Cortex of kidney (tissue), 1 donor: ENCODE results near the gene DYRK3.
"Not testable (repeated sequence)": the region's sequence is repeated elsewhere in the genome, so short reads cannot be mapped to it uniquely, and the experiment has no call there.

Experiments used
- DNase-seq: peaks from one replicate; lab custom pipeline; 2025; lab: John Stamatoyannopoulos, UW

The DYRK3 gene

DNA sequence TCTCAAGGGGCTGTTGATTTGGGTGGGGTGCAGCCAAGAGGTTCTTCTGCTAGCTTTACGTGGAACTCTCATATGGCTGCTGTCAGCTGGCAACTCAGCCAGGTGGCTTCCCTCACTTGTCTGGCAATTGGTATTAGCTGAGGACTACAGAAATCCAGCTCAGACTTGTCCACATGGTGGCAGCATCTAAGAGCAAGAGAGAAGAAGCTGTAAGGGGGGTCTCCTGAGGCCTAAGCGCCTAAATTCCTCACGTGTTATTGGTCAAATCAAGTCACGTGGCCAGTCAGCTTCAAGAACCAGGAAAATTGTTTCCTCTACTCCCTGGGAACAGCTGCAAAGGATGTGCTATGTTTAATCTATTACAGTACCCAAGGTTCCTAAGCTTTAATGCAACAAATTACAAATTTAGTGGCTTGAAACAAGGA, 4.2 kb upstream of the DYRK3 start:
- DNase-seq = no peak

- no peak for DNase-seq
Observed at GRCh38 chr1:206633708-206634121, 1.6 kb upstream of the DYRK3 start.

DNA sequence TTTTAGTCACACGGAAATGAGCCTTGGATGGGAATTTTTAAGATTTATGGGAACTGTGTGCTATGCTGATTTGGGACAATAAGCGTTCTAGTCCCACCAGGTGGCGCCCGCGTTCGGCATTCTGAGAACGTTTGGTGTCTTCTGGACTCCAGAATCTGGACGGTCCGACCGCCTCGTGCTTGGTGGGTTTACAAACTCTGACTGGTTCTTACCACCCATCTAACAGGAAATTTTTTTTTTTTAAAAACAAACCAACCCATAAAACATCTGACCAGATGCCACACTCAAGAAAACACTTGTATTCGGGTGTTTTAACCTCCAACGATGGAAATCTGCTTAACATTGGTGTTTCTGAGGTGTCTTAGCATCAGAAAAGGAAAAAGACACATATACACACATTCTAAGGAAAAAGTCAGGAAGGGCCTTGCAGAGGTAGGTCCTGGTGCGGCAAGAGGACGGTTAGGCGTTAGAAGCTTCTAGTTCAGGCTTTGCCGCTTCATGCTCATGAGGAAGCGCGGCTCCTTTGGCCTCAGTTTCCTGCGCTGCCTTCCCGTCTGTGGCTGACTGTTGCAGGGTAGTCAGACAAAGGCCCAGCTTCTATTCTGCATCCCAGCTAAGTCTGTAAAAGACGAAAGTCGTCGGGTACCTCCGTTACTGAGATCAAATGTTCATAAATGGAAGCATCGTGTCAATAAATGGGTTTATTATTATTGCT, 814 bp upstream of the DYRK3 start:
- DNase-seq = no peak

GRCh38 chr1:206635978-206636345, 626 bp downstream of the DYRK3 start:
- DNase-seq = no peak

- DNase-seq = no peak
Observed at GRCh38 chr1:206636671-206637070, 1.3 kb downstream of the DYRK3 start.

- DNase-seq = no peak
Observed at GRCh38 chr1:206637605-206638004, 2.3 kb downstream of the DYRK3 start.

DNA sequence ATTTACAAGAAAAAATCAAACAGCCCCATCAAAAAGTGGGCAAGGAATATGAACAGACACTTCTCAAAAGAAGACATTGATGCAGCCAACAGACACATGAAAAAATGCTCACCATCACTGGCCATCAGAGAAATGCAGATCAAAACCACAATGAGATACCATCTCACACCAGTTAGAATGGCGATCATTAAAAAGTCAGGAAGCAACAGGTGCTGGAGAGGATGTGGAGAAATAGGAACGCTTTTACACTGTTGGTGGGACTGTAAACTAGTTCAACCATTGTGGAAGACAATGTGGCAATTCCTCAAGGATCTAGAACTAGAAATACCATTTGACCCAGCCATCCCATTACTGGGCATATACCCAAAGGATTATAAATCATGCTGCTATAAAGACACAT, 6.7 kb downstream of the DYRK3 start:
- DNase-seq = not testable (repeated sequence)

DNA sequence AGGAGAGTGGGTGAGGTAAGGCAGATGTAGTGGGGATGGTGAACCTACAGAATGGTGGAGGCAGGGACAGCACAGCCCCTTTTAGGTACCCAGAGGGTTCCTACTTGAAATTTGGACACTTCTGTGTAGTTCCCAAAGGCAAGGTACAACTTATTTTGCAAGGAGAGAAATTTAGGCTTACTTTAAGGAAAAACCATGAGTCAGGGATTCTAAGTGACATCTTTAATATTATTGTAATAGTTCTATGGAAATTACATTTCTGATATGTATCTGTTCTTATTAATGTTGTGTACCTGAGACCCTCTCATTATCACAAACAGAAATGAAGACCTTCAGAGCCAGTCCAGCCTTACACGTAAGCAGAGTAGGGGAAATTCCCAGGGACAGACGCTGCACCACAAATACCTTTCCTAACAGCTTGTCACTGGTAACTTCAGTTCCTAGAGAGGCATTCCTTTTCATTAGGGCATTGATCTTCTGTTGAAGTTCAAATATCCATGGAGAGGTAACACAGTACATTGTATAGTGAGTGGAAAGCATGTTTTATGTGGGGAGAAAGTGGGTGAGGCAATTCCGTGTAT, 7.9 kb downstream of the DYRK3 start:
- DNase-seq = no peak

DNA sequence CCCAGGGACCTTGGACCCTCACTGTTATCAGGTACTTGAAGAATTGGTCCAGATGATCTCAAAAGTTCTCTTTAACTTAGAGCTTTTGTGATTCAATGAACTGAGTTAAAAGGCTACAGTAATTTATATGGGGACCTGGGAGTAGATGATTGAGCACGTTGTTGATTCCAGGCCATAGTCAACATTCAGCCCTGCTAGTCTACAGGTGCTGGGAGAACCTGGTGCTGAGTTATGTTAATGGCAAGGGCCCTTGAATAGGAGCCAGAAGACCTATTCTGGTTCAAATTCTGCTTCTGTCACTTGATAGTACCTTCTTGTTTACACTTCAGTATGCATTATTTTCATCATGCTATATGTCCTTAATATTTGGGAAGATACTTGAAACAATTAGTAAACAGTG, 11.2 kb downstream of the DYRK3 start:
- DNase-seq = no peak

DNA sequence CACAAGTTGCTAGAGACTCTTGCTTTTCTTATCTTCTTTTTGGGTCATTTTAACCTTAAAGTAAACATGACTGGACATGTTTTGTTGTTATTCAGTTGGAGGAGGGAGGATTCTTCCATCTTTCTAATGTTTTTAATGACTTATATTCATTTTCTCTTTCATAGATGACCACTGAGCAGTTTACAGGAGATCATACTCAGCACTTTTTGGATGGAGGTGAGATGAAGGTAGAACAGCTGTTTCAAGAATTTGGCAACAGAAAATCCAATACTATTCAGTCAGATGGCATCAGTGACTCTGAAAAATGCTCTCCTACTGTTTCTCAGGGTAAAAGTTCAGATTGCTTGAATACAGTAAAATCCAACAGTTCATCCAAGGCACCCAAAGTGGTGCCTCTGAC, 11.9 kb downstream of the DYRK3 start:
- no peak for DNase-seq

GRCh38 chr1:206649261-206649921, 14.1 kb downstream of the DYRK3 start:
- no peak for DNase-seq

DNA sequence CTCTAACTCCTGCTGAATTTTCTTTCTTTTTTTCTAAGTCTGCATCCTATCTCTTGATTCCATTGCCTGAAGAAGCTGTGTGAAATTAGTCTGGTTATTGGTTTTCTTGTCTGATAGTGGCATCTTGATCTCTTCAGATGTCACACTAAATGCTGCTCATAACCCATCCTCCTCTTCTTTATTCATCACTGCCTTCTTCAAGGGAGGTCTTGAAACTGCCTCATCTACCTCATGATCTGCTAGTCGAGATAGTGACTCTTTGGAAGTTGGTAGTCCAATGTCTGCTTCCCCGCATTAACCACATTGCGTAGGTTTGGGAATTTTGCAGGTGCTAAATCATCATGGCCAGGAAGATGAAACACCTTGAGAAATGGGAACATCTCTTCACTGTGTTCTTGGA, 15.7 kb downstream of the DYRK3 start:
- no peak for DNase-seq

DNA sequence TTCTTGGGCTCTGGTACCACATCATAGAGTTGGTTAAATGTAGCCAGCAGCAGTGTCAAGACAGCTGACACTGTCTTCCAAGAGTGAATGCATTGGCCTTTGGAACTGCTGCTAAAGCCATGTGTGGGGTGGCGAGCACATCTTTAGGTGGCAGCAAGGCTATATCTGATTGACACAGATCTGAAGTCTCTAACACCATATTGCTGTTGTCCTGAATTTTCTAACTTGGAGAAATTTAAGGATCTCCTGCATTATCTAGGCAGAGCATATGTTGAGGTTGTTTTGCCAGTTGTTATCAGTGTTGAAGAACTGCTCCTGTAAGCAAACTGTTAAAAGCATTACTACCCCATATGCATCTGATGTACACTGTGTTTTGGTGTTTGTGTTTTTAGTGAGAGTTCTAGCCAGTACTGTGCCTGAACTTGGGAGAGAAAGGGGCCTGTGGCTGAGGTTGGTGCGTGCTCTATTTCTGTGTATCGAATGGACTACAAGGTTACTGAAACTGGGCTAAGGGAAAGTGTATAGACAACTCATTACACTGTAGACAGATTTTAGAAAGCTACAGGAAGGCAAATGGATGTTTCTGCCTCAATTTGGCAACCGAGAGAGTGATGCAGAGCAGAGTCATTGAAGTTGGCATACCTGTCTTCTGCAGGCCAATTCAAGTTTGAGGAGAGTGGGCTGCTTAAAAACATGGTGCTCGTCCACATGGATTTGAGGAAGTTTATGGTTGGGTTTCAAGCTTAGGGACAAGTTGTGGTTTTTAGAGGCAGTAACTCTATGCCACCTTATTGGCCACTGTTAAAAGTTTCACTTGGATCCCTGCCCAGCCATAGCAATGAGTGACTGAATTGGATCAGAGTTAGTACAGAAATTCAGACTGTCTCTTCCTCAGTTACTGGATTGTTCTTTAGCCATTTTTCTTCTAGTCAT, 16.9 kb downstream of the DYRK3 start:
- DNase-seq = no peak

DNA sequence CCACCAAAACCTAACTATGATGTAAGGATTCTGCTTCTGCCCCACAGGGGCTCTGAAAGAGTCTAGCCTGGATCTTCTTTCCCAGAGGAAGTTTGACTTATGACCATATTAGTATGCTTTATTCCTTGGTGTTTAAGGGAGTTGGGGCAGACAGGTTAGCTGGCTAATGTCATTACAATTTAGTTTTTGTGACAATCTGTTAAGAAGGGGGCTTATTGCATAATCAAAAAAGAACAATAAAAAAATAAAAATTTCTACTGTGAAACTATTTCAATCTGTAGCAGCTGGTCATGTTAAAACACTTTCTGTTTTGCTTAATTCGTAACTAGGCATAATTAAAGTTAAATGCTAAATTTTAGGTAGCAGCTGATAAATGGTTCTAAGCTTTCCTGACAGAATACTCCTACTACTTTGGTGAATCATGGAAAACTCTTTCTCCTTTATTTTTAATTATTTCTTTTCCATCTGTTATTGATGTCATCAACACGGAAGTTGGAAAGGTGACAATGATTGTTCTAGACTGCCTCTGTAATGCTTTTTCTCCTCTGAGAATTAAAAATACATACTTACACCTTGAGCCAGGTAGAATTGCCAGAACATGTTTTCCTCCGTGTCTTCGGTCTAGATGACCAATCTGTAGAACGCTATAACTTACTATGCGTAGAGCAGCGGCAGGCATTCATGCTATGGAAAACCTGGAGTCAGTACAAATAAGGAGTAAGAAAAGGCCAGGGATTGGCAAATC, 18.6 kb downstream of the DYRK3 start:
- DNase-seq = no peak

GRCh38 chr1:206654828-206655227, 19.5 kb downstream of the DYRK3 start:
- no peak for DNase-seq

DNA sequence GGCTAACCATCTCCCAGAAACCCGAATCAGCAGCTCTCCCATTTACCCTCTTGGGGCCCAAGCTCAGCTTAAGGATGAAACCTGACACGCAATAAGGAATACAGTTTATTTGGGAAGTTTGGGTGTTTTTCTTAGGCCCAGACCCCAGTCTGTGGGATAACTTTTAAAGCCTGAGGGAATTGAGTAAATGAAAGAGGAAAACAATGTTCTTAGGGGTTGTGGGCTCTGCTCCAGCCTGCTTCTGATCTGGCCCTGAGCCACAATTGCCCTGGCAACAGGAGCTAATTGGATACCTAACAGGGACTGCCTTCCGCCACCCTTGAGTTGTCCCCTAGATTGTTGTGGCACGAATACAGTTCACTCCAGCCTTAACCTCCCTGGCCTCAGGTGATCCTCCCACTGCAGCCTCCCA, 20.1 kb downstream of the DYRK3 start:
- no peak for DNase-seq

DNA sequence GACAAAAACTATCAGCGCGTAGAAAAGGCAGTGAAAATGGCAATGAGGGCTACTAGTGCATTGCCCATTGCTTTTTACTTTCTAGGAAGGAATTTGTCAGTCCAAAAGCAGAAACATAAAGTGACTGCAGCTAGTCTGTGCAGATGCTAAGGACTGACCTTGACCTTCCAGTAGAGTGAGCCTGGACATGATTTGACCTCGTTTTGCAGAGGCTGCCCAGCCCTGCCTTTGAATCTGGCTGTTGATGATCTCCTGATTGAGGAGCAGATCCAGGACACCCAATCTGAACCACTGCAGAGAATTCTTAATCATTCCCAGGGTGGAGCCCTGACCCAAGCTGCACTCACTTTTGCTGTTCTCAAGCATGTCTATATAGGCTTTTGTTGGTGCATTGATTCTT, 21.6 kb downstream of the DYRK3 start:
- DNase-seq = no peak

DNA sequence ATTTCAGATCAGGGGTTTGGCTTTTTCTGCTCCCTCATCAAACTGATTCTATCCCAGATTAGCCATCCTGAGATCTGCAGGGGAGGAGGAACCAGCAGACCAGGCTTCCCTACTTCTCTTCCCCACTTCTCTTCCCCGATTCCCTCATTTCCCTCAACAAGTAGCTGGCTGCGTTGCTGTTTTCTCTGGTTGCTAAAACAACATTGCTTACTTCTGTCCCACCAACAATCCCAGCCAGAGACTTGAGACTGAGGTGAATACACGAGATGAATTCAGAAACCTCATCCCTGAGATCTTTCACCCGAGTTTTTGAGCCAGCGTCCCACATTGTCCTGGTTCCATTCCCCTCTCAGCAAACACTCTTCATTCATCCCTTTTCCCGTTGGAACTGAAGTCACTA, 22.4 kb downstream of the DYRK3 start:
- DNase-seq = no peak

DNA sequence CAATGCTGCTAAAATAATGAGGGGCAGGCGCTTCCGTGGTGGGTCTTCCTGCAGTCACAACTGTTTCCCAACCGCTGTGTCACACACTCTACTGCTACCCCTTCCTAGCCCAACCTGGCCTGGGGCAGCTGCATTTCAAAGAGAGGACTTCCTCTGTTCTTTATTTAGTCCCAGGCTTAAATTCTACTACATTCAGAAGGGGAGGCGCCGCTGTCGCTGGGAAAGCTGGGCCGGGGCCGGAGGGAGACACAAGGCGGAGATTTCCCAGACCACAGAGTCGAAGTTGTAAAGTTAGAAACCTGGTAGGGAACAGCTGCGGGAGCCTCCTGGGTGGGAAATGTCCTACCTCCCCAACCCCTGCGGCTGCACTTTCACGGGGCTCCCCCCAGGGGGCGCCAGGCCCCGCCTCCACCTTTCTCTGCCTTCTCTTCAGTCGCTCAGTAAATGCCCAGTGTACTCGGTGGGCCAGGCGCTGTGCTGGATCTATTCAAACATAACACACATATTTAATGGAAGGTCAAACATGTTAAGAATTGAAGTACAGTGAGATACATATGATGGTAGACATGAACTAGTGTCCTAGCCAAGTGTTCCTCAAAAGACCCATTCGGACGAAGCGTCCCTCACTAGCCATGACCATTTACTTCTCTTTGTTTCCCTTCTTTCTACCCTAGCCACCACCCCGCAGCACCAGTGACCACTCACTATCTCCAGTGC, 23.1 kb downstream of the DYRK3 start:
- DNase-seq = no peak

DNA sequence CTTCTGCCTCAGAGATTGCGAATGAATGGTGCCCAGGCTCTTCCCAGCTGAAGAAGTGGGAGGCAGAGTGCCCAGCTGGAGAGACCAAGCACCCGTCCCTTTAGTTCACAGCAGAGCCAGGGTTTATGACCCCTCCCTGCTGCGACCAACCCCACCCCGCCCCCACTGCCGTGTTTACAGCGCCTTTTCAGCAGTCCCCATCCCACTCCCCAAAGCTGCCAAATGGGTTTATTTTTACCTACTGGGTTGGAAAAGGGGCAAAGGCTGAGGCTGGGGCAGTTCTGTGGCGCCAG, 23.6 kb downstream of the DYRK3 start:
- DNase-seq = no peak

GRCh38 chr1:206660136-206660535, 24.8 kb downstream of the DYRK3 start:
- no peak for DNase-seq
